HG03139 (cell line): ENCODE results near the gene FMN1.

Experiments used
- ATAC-seq: cut with Tn5 transposase; IDR thresholded peaks from one replicate; pipeline ENCODE4 v1.9.1; 2021; ENCODE audit not compliant: unreplicated experiment

Gene FMN1

GRCh38 chr15:33068511-33068990 is 126.0 kb downstream of the FMN1 start:
- no peak for ATAC-seq

DNA sequence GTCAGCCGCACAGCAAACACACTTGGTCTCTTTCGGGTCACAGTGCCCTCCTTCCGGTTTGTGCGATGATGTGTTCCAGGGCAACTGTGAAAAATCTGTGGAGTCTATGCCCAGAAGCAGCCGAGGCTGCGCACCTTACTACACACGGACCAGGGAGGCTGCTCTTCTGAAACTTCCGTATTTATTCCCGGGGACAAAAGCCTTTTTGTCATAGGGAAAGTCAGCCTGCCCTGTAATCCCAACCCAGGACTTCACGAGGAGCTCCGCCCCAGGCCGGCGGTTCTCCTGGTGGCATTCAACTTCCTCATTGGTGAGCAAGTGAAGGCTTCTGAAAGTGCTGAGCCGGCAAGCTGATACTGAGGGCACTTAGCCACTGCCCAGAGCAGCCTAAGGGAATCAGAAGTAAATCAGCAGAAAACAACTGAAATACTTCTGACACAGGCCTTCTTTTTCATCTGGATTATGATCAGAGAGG is 126.5 kb downstream of the FMN1 start:
- no peak for ATAC-seq

DNA sequence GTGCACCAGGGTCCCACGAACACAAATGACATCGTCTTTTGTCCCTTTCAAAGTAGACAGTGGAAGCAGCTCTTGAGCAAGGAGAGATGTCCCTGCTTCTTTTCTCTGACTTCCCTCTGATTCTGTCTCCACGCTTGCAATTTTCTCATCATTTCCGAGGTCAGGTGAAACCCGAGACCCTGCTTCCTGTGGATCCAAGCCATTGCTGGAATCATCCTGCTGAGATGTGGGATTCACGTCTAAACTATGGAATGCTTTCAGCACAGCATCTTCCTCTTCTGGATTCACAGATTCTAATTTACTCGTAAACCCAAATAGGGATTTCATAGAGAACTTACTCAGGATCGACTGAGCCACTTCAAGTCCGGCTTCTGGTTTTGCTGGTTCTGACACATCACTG is 127.1 kb downstream of the FMN1 start:
- ATAC-seq = no peak

- ATAC-seq = no peak
Measured at GRCh38 chr15:33066584-33066983, 127.9 kb downstream of the FMN1 start.

- ATAC-seq = no peak
Measured at GRCh38 chr15:33064878-33065277, 129.6 kb downstream of the FMN1 start.

GRCh38 chr15:33059184-33059583 is 135.3 kb downstream of the FMN1 start:
- no peak for ATAC-seq

DNA sequence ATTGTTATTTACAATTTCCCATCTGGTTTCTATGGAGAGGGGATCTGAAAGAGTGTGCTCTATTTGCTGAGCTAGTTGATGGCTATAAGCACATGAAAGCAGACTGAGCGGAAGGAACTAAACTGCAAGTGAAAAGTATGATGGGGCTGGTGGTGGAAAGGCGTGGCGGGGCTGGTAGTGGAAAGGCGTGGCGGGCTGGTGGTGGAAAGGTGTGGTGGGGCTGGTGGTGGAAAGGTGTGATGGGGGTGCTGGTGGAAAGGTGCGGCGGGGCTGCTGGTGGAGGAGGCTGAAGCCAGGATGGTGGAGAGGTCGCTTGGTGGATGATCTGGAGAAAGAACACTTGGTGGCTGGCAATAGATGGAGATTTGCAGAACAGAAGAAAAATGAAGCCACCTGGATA is 136.7 kb downstream of the FMN1 start:
- ATAC-seq = no peak

- no peak for ATAC-seq
Measured at GRCh38 chr15:33055962-33056361, 138.6 kb downstream of the FMN1 start.

DNA sequence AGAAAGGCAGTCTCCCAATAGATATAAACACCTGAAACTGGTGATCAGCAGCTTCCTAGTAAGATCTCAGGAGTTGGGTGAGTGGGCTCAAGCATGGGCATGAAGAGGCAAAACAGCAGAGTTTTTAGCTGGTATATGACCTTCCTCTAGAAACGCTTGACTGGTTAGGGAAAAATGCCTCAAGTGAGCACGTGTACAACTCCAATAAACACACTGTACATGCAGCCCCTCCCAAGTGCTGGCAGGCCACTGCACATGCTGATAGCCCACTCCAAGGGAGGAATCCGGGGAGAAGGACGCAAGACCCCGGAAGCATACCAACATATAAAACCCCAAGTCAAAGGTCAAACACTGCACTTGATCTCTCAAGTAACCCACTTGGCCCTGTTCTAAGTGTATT is 143.0 kb downstream of the FMN1 start:
- no peak for ATAC-seq

DNA sequence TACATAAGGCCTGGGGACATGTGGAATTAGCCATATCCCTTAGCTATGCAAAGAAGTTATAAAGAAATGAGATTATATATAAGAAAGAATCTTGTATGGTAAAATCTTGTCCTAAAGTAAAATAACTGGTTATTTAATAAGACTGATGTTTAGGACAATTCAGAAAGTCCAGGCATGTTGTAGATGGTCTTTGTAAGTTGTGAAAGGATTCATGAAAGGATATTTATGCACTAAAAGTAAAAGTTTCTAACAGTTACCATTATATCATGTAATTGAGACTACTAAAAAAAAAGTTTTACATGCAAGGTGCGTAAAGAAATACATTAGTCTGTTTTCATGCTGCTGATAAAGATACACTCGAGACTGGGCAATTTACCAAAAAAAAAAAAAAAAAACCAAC is 146.3 kb downstream of the FMN1 start:
- ATAC-seq = no peak

GRCh38 chr15:33047077-33047476 is 147.4 kb downstream of the FMN1 start:
- no peak for ATAC-seq

DNA sequence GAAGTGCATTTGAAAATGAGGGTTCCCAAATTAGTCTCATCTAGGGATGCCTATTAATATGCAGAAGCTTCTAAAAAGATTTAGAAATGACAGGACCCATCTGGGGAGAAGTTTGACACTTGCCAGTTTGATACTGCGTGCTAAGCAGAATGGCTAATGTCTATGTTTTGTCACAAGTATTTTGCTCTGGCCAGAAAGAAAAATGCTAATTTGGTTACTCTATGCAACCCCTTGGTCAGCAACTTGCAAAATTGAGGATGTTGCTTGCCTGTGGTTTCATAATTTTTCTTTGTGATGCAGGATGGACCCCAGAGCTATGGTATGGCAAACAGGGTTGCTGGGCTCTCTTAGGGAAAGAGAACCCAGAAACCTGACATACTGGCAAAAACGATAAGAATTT is 148.2 kb downstream of the FMN1 start:
- no peak for ATAC-seq

GRCh38 chr15:33045066-33045810 is 149.3 kb downstream of the FMN1 start:
- ATAC-seq = no peak

- ATAC-seq = no peak
Measured at GRCh38 chr15:33044598-33044997, 149.9 kb downstream of the FMN1 start.

DNA sequence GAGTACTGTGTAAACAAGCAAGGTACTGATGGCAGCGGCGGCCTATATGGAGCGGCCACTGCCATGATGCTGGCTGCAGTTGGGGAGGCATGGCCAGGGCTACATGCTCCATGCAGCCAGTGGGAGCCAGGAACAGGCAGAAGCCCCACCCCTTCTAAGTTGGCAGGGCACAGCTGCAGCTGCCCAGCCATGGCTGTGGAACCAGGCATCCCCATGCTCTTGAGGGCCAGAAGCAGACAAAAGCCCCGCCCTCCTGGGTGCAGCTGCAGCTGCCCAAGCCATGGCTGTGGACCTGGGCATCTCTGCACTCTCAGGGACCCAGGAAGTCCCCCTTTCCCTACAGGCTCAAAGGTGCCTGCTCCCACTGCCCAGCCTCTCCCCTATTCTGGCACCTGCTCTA is 150.9 kb downstream of the FMN1 start:
- ATAC-seq = no peak

DNA sequence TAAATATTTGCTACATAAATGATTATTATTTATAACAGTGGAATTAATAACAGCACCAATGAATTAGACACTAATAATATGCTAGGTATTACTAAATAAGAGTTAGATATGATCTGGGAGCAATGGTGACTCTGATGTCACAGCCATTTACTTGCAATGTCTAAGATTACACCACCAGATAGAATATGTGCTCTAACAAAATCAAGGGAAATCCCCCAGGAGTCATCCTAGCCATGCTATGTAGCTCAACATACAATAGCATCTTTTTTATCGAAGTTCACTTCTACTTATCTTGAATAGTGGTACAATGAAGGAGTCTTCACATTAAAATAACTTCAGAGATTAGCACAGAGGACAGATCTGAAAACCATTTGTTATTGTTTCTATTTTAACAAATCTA is 154.0 kb downstream of the FMN1 start:
- no peak for ATAC-seq

- no peak for ATAC-seq
Measured at GRCh38 chr15:33034588-33034987, 159.9 kb downstream of the FMN1 start.

DNA sequence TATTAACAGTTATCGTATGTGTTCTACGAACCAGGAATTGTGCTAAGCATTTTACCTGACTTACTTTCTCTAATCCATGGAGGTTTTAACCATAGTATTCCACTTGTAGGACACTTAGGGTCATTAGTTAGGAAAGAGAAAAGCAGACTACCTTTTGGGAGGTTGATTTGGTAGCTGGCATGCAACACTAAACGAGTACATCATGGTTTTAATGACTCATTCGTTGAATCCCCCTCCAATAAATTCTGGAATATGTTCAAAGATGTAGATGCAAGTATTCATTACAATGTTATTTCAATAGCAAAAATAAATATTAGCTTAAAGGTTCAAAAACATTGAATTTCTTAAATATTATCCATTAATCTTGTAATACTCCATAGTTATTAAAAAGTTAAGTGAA is 162.5 kb downstream of the FMN1 start:
- no peak for ATAC-seq

- no peak for ATAC-seq
Measured at GRCh38 chr15:33031324-33031821, 163.1 kb downstream of the FMN1 start.

DNA sequence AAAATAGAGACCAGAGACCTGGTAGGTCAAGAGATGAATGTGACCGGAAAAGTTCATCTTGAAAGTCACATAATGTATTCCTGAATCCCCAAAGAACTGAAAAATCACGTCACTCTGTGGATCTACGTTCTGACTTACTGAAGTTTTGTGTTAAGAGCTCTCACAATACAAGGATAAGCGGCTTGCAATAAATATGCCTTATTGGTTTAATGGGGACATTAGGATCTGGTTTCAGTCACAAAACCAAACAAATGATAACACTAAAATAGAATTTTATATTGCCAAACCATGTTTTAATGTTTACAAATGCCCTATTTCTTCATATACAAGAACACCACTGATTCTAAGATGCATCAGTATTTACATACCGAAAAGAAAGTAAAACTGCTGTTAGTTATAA is 164.2 kb downstream of the FMN1 start:
- no peak for ATAC-seq

- no peak for ATAC-seq
Measured at GRCh38 chr15:33029109-33029652, 165.3 kb downstream of the FMN1 start.

DNA sequence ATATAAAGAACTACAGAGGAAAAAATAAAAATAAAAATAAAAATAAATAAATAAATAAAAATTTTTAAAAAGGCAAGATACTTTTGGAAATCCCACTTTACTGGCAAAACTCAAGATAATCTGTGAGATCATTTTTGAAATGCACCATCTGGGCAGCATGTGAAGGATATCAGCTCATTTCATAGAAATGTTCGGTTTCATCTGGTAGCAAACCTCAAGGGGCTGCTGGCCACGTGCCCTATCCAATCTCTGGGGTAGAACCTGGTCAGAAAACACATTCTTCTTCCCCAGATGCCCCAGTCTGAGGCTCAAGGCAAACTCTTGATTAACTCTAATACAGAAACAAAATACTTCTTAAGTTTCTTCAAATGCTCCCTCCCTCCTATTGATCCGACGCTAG is 166.0 kb downstream of the FMN1 start:
- no peak for ATAC-seq
